ENCODE data around the gene LAMA3.
A peak's percentile ranks its signal among the peaks of the same experiment; 100 is the strongest.
"Not testable (repeated sequence)": the region's sequence is repeated elsewhere in the genome, so short reads cannot be mapped to it uniquely, and the experiment has no call there.

Gene LAMA3

GRCh38 chr18:23704806-23705205 lies 15.6 kb downstream of the LAMA3 start:
- no peak for DNase-seq

DNA sequence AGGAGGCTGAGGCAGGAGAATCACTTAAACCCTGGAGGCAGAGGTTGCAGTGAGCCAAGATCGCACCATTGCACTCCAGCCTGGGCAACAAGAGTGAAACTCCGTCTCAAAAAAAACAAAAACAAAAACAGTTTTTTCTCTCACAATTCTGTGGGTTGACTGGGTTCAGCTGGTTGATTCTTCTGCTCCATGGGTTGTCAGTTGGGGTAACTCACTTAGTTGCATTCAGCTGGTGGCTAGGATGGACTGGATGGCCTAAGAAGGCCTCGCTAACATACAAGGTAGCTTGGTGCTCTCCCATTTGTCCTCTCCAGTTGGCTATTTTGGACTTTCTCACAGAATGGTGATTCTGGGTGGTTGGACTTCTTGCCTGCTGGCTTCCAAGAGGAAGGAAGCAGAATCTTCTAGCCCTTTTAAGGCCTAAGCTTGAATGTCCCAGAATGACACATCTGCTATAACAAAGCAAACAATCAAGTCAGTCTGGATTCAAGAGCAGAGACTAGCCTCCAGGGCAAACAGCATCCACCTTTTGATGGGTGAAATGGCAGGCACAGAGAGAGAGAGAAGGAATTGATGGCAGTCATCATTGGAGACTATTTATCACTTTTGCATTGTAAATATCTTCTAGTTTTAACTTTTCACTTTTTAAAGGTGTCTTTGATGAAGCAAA lies 17.9 kb downstream of the LAMA3 start:
- DNase-seq, result peak in 1 of 3 experiments; percentile 11

DNA sequence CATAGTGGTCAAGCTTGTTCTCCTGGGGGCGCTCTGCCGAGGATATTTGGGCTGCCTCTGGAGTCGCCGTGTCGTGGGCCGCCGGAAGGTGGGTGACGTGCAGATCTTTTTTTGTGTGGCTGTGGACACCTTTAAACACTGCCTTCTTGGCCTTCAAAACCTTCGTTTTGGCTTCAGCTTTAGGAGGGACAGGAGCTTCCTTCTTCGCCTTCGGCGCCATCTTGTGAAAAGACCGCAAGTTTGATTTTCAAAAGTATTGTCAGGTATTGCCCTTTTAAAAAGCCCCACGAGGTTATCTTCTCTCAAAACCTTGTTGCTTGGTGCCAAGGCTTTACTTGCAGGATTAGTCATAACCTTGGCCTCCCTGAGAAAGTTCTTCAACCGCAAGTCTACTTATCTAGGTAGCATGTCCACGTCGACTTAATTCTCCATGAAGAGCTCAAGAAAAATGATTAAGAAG lies 20.8 kb downstream of the LAMA3 start:
- DNase-seq, result no peak

- no peak for DNase-seq
Measured at GRCh38 chr18:23710946-23711345, 21.7 kb downstream of the LAMA3 start.

GRCh38 chr18:23711426-23711825 lies 22.2 kb downstream of the LAMA3 start:
- no peak for DNase-seq

GRCh38 chr18:23712445-23712844 lies 23.2 kb downstream of the LAMA3 start:
- no peak for DNase-seq

GRCh38 chr18:23714576-23714975 lies 25.3 kb downstream of the LAMA3 start:
- DNase-seq, result no peak

- DNase-seq, result not testable (repeated sequence)
Measured at GRCh38 chr18:23716079-23716478, 26.8 kb downstream of the LAMA3 start.

DNA sequence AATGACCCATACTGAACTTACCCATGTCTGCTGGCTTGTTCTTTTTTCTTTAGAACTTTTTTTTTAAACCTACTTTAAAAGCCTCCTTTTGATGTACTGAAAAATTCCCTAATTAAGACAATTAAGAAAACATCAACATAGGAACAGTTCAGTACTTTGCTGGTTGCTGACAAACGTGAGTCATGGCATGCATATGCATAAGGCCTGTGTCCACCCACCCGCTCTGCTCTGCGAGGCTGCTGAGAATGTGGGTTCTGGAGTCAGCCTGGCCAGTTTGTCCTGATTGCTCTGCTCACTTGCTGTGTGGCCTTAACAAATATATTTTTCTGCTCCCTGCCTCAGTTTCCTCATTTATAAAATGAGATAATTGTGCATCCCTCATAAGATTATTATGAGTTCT lies 27.3 kb downstream of the LAMA3 start:
- no peak for DNase-seq

- no peak for DNase-seq
Measured at GRCh38 chr18:23716966-23717365, 27.7 kb downstream of the LAMA3 start.

GRCh38 chr18:23718243-23718720 lies 29.0 kb downstream of the LAMA3 start:
- DNase-seq, result no peak

- no peak for DNase-seq
Measured at GRCh38 chr18:23718731-23719130, 29.5 kb downstream of the LAMA3 start.

- DNase-seq, result no peak
Measured at GRCh38 chr18:23719634-23720201, 30.5 kb downstream of the LAMA3 start.

GRCh38 chr18:23721696-23722480 lies 32.6 kb downstream of the LAMA3 start:
- DNase-seq, result peak in 2 of 3 experiments; percentile 36 to 64

- DNase-seq, result no peak
Measured at GRCh38 chr18:23722646-23723045, 33.4 kb downstream of the LAMA3 start.

- DNase-seq, result no peak
Measured at GRCh38 chr18:23723121-23723520, 33.9 kb downstream of the LAMA3 start.

- DNase-seq, result no peak
Measured at GRCh38 chr18:23724681-23725080, 35.4 kb downstream of the LAMA3 start.

- DNase-seq, result no peak
Measured at GRCh38 chr18:23725351-23725750, 36.1 kb downstream of the LAMA3 start.

GRCh38 chr18:23725827-23726661 lies 36.8 kb downstream of the LAMA3 start:
- DNase-seq, result no peak

GRCh38 chr18:23727707-23728493 lies 38.6 kb downstream of the LAMA3 start:
- no peak for DNase-seq

DNA sequence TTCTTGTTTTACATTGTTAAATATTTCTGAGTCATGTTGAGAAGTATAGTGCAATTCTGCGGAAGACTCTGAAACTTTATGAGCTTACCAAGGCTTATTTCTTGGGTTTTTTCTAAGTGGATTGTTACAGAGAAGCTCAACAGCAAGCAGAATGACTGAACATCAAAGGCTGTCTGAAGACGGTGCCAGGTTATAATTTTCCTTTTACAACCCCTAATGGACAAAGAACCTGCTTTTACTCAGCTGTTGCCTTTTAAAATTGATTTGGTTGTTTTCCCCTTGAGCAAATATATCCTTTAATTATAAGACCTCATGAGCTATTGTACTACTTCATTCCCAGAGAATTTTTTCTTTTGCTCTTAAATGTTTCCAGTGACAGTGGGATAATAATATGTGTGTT lies 41.6 kb downstream of the LAMA3 start:
- peak in 2 of 3 experiments; percentile 35 to 79 for DNase-seq

DNA sequence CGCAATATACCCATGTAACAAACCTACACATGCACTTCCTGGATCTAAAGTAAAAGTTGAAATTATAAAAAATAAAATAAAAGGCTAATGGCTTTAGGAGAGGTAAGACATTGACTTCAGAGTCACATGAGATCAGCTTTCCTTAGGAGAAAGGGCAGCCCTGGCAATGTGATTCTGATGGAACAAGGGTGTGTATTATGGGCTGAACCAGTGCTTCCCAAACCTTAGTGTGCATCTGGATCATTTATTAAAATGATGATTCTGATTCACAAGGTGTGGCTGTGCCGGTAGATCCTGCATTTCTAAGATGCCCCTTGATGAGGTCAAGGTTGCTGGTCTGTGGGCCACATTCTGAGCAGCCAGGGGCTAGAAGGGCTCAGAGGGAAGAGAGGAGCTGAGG lies 42.6 kb downstream of the LAMA3 start:
- no peak for DNase-seq
